HCEC 1CT (cell line): ENCODE data around the gene PAFAH2.

Experiments used
- DNase-seq: peaks from one replicate; pipeline ENCODE4 v3.0.0-alpha.2; 2017

PAFAH2 gene

DNA sequence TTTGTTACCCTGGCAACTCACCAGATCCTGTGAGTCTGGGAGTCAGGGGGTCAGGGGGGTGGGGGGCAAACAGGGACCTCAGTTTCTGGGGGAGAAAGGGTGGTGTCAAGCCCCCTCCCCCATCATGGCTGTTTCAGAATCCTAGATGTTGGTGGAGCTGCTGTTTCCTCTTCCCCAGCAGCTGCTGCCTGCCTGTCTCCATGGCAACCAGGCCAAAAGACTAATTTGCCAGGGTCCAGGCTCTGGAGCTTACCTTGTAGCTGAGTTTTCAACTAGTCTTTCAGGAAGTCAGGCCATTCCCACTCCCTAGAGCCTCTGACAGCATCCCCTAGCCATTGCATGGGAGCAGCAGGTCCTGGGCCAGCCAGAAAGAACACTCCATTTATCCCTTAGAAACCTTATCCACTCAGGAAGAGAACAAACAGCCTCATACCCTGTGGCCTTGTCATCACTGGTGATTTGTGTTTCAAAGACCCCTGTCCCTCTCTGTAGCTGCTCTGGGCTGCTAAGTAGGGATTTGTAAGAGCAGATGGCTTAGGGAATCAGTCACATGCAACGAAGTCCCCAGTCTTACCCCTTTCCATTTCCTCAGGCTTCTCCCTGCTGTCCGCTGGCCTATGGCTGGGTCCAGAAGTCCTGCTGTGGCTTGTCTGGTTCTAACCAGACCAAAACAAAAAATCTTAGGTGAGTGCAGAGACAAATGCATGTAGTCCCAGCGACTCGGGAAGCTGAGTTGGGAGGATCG, 70.2 kb downstream of the PAFAH2 start:
- no peak for DNase-seq

DNA sequence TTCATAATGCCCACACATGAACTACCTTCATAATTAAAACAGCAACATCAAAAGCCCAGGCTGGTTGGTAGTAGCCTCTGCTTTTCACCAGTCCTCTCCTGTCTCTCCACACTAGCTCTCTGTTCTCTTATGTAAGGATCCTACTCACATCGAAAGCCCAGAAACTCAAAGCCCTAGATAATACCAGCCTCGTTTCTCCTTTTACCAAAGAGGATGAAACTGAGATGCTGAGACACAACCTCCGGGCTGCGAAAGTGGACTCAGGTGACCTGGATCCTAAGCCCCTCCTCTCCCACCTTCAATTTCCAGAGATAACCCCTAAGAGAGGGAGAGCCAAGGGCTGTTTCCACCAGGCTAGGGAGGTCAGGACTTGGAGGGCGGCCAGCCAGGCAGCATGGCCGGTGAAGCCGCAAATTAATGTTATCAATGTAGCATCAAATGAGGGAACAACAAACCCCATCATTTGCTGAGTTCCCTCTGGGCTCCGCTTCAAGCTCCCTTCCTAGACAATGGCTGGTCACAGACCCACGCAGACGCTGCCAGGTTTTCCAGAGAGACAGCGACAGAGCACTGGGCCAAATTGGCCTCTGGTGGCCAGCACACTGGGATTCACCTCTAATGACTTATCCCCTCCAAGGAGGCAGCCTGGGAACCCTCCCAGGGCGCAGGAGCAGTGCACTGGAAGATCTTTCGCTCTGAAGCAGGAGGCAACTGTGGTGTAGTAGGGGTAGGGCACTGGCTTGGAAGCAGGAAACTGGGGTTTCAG, 70.9 kb downstream of the PAFAH2 start:
- no peak for DNase-seq

DNA sequence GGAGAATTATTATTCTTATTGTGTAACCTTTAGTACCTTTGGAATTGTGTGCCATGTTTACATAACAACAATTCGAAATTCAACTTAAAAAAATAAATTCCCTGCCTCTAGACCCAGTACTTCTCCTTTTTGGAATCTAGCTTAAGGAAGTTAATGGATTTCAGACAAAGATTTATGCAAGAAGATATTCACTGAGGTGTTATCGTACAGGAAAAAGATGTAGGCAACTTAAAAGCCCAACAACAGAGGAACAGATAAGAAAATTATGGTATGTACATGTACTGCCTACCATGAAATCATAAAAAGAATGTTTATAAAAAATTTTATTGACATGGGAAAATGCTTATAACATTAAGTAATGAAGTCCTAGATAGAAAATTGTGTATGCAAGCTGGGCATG, 73.4 kb downstream of the PAFAH2 start:
- DNase-seq: no peak

DNA sequence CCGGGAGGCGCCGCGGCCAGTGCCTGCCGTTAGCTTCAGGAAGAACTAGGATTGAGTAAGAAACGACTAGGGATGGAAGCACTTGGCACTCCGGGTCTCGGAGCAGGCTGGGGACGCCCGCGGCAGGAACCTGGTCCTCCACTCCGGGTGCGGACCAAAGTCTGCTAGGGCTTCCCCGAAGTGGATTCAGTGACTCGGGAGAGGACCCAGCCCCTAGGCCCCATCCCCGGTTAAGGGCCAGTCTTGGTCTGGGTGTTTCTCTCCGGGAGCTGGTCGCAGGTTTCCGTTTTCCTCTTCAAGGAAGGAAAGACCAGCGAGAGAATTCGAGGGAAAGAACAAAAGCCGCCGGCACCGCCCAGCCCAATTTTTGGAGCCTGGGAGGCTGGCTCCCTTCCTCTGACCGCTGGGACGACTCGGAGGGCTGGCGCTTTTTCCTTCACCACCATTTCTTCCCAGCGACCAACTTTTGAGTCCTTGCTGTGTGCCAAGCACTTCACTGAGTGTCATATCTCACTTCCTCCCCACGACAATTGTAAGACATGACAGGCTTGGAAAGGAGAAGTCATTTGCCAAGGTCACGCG, 74.8 kb downstream of the PAFAH2 start:
- peak; percentile 18 for DNase-seq

DNA sequence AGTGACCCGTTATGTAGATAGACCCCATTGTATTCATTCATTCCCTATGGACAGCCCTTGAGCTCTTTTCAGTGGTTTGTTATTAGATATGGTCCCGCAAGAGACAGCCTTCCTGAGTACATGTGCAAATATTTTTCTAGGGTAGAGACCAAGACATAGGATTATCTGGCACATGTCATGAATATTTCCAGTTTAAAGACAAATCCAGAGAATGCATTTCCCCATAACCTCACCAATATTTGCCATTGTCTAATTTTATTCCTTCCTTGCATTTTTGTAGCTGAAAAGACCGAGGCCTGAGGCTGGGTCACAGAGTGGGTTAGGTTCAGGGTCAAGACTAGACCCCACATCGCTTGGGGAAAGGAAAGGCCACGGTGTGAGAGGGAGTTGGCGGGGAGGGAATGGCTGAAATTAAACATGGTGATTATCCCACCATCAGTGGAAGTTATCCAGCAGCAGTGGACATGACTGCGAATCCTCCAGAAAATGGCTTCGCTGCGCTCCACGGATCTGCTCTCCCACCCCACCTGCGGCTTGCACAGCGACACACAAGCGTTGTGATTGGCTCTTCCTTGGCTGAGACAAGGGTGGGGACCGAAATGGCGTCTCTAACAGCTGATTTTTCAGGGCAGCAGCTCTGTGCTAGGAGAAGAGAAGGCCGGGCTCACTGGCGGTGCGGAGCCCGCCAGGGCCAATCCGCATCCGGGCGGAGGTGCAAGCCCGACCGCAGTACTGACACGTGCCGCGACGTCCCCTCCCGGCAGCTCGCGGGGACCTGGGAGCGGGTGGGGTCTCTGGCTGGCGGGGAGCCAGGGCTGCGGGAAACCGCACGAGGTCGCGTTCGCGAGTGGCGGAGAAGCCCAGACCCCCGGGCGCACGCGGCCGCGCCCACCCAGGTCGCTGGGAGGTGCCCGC, 75.5 kb downstream of the PAFAH2 start:
- no peak for DNase-seq

DNA sequence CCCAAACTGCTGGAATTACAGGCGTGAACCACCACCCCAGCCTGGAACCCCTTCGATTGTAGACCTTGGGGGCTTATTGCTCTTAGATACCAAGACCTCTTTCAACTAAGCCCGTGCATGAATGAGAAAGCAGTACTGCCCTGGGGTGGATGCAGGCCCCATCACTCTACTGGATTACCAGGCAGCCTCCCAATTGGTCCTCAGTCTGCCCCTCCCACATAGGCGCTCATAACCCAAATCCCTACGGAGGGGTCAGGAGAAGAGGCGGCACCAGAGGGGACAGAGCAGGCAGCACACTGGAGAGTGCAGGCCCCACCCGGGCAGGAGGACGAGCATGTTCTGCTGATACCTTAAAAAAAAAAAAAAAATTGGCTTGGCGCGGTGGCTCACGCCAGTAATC, 79.2 kb downstream of the PAFAH2 start:
- no peak for DNase-seq

DNA sequence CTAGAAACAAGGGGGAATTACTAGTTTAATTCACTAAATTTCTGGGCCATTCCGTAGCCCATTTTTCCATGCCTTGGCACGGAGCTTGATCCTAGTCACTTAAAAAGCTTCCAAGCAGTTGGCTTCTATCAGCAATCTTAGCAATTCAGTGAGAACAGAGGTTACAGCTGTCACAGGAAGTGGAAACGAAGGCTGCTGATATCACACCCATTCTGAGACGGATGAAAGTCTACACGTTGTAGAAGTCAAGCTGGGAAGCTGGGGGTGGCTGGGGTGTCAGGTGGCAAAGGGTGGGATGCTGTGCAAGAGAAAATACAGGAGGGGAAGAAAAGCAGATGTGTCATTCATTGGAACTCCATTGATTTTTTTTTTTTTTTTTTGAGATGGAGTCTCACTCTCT, 79.9 kb downstream of the PAFAH2 start:
- no peak for DNase-seq

DNA sequence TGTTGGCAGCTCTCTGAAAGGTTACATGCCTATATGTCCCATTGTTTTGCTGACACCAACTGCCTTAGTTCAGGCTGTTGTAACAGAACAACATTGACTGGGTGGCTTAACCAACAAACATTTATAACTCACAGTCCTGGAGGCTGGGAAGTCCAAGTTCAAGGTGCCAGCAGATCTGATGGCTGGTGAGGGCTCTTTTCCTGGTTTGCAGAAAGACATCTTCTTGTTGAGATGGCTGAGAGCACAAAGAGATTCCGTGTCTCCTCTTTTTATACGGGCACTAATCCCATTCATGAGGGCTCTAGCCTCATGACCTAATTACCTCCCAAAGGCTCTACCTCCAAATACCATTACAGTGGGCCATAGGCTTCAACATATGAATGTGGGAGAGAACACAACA, 81.4 kb downstream of the PAFAH2 start:
- no peak for DNase-seq

DNA sequence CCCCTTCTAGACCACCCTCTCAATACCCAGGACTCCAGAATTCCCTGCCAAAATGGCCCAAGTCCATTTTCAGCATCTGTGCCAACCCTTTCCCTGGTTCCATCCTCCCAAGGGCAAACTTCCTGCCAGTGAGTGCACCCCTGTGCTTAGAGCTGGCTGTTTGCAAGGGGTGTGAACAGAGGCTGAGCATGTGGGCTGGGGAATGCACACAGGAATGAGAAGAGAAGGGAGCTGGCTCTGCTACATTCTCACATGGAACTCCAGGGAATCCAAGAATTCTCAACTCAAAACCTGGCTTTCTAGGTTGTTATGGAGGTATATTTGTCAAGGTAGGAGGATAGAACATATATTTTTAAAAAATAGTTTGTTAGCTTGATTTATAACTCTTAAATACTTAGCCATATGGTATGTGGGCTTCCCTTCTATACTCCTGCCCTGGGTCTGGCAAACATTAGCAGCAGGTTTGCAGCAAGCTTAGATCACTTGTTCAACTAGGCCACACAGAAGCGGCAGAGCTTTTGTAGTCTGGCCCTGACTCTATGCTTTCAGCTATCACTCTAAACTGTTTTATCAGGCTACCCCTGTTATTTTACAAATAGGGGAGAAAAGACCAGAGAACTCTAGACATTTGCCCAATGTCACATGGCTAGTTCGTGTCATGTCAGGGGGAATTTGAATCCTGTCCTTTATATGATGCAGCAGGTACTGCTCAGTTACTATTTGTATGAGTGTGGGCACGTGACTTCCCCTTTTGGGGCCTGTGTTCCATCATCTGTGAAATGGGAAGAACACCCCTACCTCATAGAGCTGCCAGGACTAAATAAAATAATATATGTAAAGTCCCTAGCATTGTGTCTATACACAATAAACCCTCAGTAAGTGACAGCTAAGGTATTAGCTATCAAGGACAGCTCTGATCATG, 83.5 kb downstream of the PAFAH2 start:
- DNase-seq: no peak

DNA sequence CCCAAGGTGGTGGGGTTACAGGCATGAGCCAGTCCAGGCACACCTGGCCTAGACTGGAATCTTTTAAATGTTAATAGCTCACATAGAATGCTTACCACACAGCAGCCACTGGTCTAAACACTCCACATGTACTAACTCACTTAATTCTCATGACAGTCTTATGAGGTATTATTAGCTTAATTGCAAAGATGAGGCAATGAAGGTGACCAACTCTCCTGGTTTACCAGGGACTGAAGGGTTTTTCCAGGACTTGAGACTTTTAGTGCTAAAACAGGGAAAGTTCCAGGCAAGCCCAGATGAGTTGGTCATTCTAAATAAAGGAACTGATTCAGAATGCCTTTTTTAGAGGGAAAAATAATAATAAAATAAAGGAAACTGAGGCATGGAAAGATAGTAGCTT, 84.7 kb downstream of the PAFAH2 start:
- DNase-seq: no peak

DNA sequence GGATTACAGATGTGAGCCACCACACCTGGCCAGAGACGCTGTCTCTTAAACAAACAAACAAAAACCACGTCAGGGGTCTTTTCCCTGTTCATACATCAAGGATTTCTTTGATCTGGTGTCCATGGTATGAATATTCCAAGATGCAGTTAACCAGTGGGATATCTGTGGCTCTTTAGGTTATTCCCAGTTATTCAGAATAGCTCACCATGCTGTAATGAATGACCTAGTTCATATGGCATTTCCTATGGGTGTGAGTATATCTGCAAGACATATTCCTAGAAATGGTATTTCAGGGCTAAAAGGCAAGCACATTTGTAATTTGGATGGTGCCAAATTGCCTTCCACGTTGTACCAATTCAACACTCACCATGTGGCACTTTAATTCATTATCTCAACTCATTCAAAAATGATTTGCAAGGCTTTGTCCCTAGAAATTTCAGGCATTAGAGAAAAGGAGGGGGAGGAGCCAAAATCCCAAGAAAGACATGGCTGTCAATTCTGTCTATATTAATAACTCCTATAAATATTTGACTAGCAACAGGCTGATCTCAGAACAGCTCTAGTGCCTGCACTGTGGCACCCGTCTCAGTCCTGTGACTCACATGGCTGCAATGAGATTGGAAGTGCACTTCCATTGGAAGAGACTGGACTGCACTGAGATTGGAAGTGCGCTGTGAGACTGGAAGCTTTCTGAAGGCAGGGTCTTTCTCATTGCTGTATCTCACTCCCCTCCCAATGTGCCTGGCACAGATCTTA, 85.6 kb downstream of the PAFAH2 start:
- peak; percentile 86 for DNase-seq

DNA sequence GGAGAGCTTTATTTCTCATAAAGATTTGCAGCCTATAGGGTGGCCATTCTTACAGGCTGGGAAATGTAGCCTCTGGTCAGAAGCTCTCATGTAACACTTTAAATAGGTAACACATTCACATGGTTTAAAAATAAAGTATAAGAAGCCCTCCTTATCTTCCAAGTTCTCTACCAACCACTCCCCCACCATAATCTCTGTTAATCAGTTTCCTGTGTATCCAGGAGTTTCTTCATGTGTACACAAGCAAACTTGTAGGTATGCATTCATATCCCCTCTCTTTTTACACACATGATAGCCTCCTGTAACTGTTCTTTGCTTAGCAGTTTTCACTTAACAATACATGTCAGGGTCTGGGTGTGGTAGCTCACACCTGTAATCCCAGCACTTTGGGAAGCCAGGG, 86.7 kb downstream of the PAFAH2 start:
- DNase-seq: no peak
